H1 (cell line): ENCODE data around the gene RPL19. TPM values are rescaled to one million over a fixed set of nuclear protein-coding genes. Genes with fewer than 3 reads are reported as not detected.

Experiments used
- CTCF ChIA-PET: fragments of 300-600 bp; sonication (Branson Sonifier 250); formaldehyde crosslinking; loops from one replicate; lab custom pipeline; 2021; ENCODE audit not compliant: partially characterized antibody; lab: Charles Lee
- POLR2A ChIA-PET: fragments of 300-600 bp; sonication (Branson Sonifier 250); formaldehyde crosslinking; loops from one replicate; lab custom pipeline; 2021; ENCODE audit warnings: inconsistent platforms; ENCODE audit not compliant: partially characterized antibody; lab: Charles Lee
- DNase-seq, 2 experiments: peaks; one replicate each; pipeline versions ENCODE4 v3.0.0 to v3.0.0-alpha.2; 2010 to 2022; ENCODE audit warnings: low spot score in 2 of 2, low read depth in 1 of 2, mixed read lengths in 1 of 2
- FAIRE-seq: peaks from 2 replicates; lab custom pipeline; 2011; peaks lifted over from hg19 to GRCh38; lab: Jason Lieb, UNC
- H2AFZ ChIP-seq: 2 replicates; pipeline ENCODE4 v1.8.1; 2012; ENCODE audit warnings: low read length, inconsistent platforms
- H2AK5ac ChIP-seq: 2 replicates; pipeline ENCODE4 v1.6.1; 2013; ENCODE audit warnings: low read depth, low read length
- H2BK120ac ChIP-seq: replicated peaks from 2 replicates; pipeline ENCODE3; 2013; ENCODE audit warnings: low read depth, low read length, inconsistent platforms
- H2BK12ac ChIP-seq: 2 replicates; pipeline ENCODE4 v1.6.1; 2013; ENCODE audit warnings: low read depth, low read length
- H2BK15ac ChIP-seq: 2 replicates; pipeline ENCODE4 v1.6.1; 2013; ENCODE audit warnings: low read length
- H2BK20ac ChIP-seq: 2 replicates; pipeline ENCODE4 v1.6.1; 2013; ENCODE audit warnings: low read length
- H2BK5ac ChIP-seq: 2 replicates; pipeline ENCODE4 v1.6.1; 2013; ENCODE audit warnings: low read depth, low read length
- H3K14ac ChIP-seq: 2 replicates; pipeline ENCODE4 v1.6.1; 2013; ENCODE audit warnings: inconsistent platforms; ENCODE audit not compliant: insufficient read length
- H3K18ac ChIP-seq: 2 replicates; pipeline ENCODE4 v1.6.1; 2013; ENCODE audit warnings: low read length; ENCODE audit errors: extremely low read depth
- H3K23ac ChIP-seq: 2 replicates; pipeline ENCODE4 v1.6.1; 2013; ENCODE audit warnings: inconsistent platforms; ENCODE audit not compliant: insufficient read length
- H3K23me2 ChIP-seq: 2 replicates; pipeline ENCODE4 v1.6.1; 2013; ENCODE audit warnings: low read depth, low read length
- H3K27ac ChIP-seq: 2 replicates; pipeline ENCODE4 v1.6.1; 2011; ENCODE audit warnings: low read depth, low read length, inconsistent platforms
- H3K27me3 ChIP-seq, 4 experiments: replicated peaks in 1 of 4; 1 replicate in 1 of 4; 2 replicates in 3 of 4; pipeline versions ENCODE4 v1.6.1 to v1.8.1; 2011 to 2013; ENCODE audit warnings: low read length in 3 of 4, mild to moderate bottlenecking in 3 of 4, inconsistent platforms in 2 of 4, mixed read lengths in 2 of 4, moderate library complexity in 1 of 4; ENCODE audit not compliant: control insufficient read depth in 3 of 4, insufficient read depth in 3 of 4; ENCODE audit errors: extremely low read depth in 1 of 4
- H3K36me3 ChIP-seq, 4 experiments: 2 replicates each; pipeline versions ENCODE4 v1.6.1 to v1.8.1; 2011 to 2013; ENCODE audit warnings: mild to moderate bottlenecking in 4 of 4, low read length in 3 of 4, moderate library complexity in 2 of 4, control low read depth in 1 of 4, inconsistent platforms in 1 of 4; ENCODE audit not compliant: insufficient read depth in 4 of 4, control insufficient read depth in 2 of 4
- H3K4ac ChIP-seq: replicated peaks from 2 replicates; pipeline ENCODE3; 2013; ENCODE audit warnings: low read length, low read depth, mixed read lengths, inconsistent platforms; ENCODE audit not compliant: insufficient read length
- H3K4me1 ChIP-seq, 4 experiments: replicated peaks in 1 of 4; 1 replicate in 1 of 4; 2 replicates in 3 of 4; pipeline versions ENCODE4 v1.6.1 to v1.8.1; 2011 to 2013; ENCODE audit warnings: low read length in 3 of 4, inconsistent platforms in 2 of 4, mixed read lengths in 1 of 4; ENCODE audit not compliant: insufficient read depth in 4 of 4, control insufficient read depth in 3 of 4
- H3K4me2 ChIP-seq, 2 experiments: 2 replicates each; pipeline versions ENCODE4 v1.6.1 to v1.8.1; 2011 to 2013; ENCODE audit warnings: low read depth in 2 of 2, low read length in 2 of 2, control low read depth in 1 of 2, inconsistent platforms in 1 of 2, mild to moderate bottlenecking in 1 of 2; ENCODE audit not compliant: insufficient read depth in 1 of 2
- H3K4me3 ChIP-seq, 4 experiments: fragments of 200-600, 300-600 bp in 1 of 4; sonication (generic), shearing (Covaris generic), sonication (Bioruptor Twin) in 1 of 4; 2 replicates each; pipeline versions ENCODE4 v1.5.1 to v1.8.1; 2011 to 2016; ENCODE audit warnings: low read length in 4 of 4, low read depth in 3 of 4, control low read depth in 2 of 4, inconsistent platforms in 2 of 4, mild to moderate bottlenecking in 2 of 4, mixed read lengths in 1 of 4, moderate library complexity in 1 of 4; ENCODE audit not compliant: insufficient read depth in 2 of 4; ENCODE audit errors: extremely low read depth in 1 of 4
- H3K56ac ChIP-seq: replicated peaks from 2 replicates; pipeline ENCODE3; 2013; ENCODE audit warnings: low read depth, mild to moderate bottlenecking, mixed read lengths, low read length, inconsistent platforms; ENCODE audit not compliant: insufficient read length
- H3K79me1 ChIP-seq: 2 replicates; pipeline ENCODE4 v1.6.1; 2013; ENCODE audit warnings: low read depth, low read length, control low read depth
- H3K79me2 ChIP-seq, 2 experiments: 2 replicates each; pipeline versions ENCODE4 v1.6.1 to v1.8.1; 2012 to 2013; ENCODE audit warnings: low read length in 2 of 2, mild to moderate bottlenecking in 2 of 2, inconsistent platforms in 1 of 2; ENCODE audit not compliant: insufficient read depth in 2 of 2, control insufficient read depth in 1 of 2
- H3K9ac ChIP-seq, 4 experiments: replicated peaks in 1 of 4; 1 replicate in 1 of 4; 2 replicates in 3 of 4; pipeline versions ENCODE4 v1.6.1 to v1.8.1; 2011 to 2013; ENCODE audit warnings: low read depth in 3 of 4, low read length in 3 of 4, control low read depth in 2 of 4, mild to moderate bottlenecking in 2 of 4, moderate library complexity in 2 of 4, inconsistent platforms in 1 of 4; ENCODE audit errors: extremely low read depth in 1 of 4
- H3K9me3 ChIP-seq, 2 experiments: 2 replicates each; pipeline versions ENCODE4 v1.6.1 to v1.8.1; 2012 to 2013; ENCODE audit warnings: mild to moderate bottlenecking in 2 of 2, moderate library complexity in 2 of 2, control low read depth in 1 of 2, inconsistent platforms in 1 of 2, low read depth in 1 of 2, low read length in 1 of 2, mixed read lengths in 1 of 2; ENCODE audit not compliant: insufficient read depth in 2 of 2
- H4K20me1 ChIP-seq, 2 experiments: replicated peaks in 1 of 2; 2 replicates each; pipeline versions ENCODE3 to v1.8.1; 2011 to 2013; ENCODE audit warnings: inconsistent platforms in 2 of 2, low read length in 2 of 2, mild to moderate bottlenecking in 1 of 2; ENCODE audit not compliant: insufficient read depth in 2 of 2, control insufficient read depth in 1 of 2
- H4K5ac ChIP-seq: 2 replicates; pipeline ENCODE4 v1.6.1; 2013; ENCODE audit warnings: low read length, low read depth, mixed read lengths, inconsistent platforms; ENCODE audit not compliant: insufficient read length
- H4K8ac ChIP-seq: 2 replicates; pipeline ENCODE4 v1.8.0; 2013; ENCODE audit warnings: mild to moderate bottlenecking, moderate library complexity, low read length, inconsistent platforms; ENCODE audit not compliant: insufficient read depth; ENCODE audit errors: extremely low read depth
- H4K91ac ChIP-seq: replicated peaks from 2 replicates; pipeline ENCODE3; 2013; ENCODE audit warnings: low read length, mixed read lengths, inconsistent platforms; ENCODE audit not compliant: insufficient read length
- CHD2 ChIP-seq: IDR thresholded peaks from 2 replicates; pipeline ENCODE4 v1.6.1; 2012; ENCODE audit warnings: low read length, improper control_type of control experiment
- CREB1 ChIP-seq: IDR thresholded peaks from 2 replicates; pipeline ENCODE4 v1.6.1; 2012; ENCODE audit warnings: inconsistent platforms
- CTBP2 ChIP-seq: IDR thresholded peaks from 2 replicates; pipeline ENCODE4 v1.7.0; 2011; ENCODE audit warnings: borderline replicate concordance, mild to moderate bottlenecking, moderate library complexity, mixed read lengths, low read length; ENCODE audit not compliant: insufficient read depth, insufficient read length
- E2F6 ChIP-seq: IDR thresholded peaks from 2 replicates; pipeline ENCODE4 v1.6.1; 2012; ENCODE audit warnings: inconsistent platforms
- GABPA ChIP-seq: IDR thresholded peaks from 2 replicates; pipeline ENCODE4 v1.6.1; 2011; ENCODE audit warnings: mild to moderate bottlenecking, low read length, moderate library complexity, borderline replicate concordance; ENCODE audit not compliant: insufficient read depth
- MAX ChIP-seq: IDR thresholded peaks from 2 replicates; pipeline ENCODE4 v1.6.1; 2012; ENCODE audit warnings: inconsistent platforms
- PHF8 ChIP-seq: fragments of 200-600 bp; sonication (generic); conservative IDR thresholded peaks from 2 replicates; pipeline ENCODE4 v1.7.1; 2012; ENCODE audit warnings: low read depth, mild to moderate bottlenecking, inconsistent platforms, low read length, moderate library complexity
- SIX5 ChIP-seq: IDR thresholded peaks from 2 replicates; pipeline ENCODE4 v1.6.1; 2011; ENCODE audit warnings: mild to moderate bottlenecking, low read depth, low read length
- SP1 ChIP-seq: IDR thresholded peaks from 2 replicates; pipeline ENCODE4 v1.6.1; 2011; ENCODE audit warnings: low read depth, low read length
- SP2 ChIP-seq: IDR thresholded peaks from 2 replicates; pipeline ENCODE4 v1.6.1; 2012; ENCODE audit warnings: mild to moderate bottlenecking, low read length, inconsistent platforms
- TAF7 ChIP-seq: optimal IDR thresholded peaks from 2 replicates; pipeline ENCODE3; 2011; ENCODE audit warnings: low read depth, mild to moderate bottlenecking, inconsistent platforms, low read length, moderate library complexity, borderline replicate concordance
- WGBS, 2 experiments: shearing (Covaris generic) in 1 of 2; methylation state at CpG; one replicate each; pipeline versions ENCODE4 v1.1.6 to v1.1.7; 2013 to 2015; ENCODE audit warnings: low lambda C conversion rate in 2 of 2, mixed read lengths in 2 of 2, inconsistent platforms in 1 of 2, low coverage in 1 of 2, missing lambda C conversion rate in 1 of 2; ENCODE audit not compliant: insufficient replicate concordance in 2 of 2, insufficient coverage in 1 of 2, insufficient read length in 1 of 2; ENCODE audit errors: extremely low coverage in 1 of 2, missing lambda C conversion rate in 1 of 2; 5-methylcytosine and 5-hydroxymethylcytosine counted together
- polyA plus RNA-seq, 7 experiments: library from polyadenylated mRNA; depleted of rRNA in 3 of 7; stranded (reverse) in 5 of 7; unstranded in 2 of 7; fragments of >200 nt in 5 of 7; fragments of 200-250 nt in 2 of 7; gene quantifications; 1 replicate in 5 of 7; 2 replicates in 1 of 7; 4 replicates in 1 of 7; pipeline versions ENCODE4 v1.2.1 to v1.2.3, GENCODE V29; 2011 to 2013; ENCODE audit warnings: missing spikeins in 2 of 7, mixed read lengths in 2 of 7
- total RNA-seq: library from RNA; stranded (reverse); fragmentation: NEBNext Ultra II Directional; extraction: Animal tissue kit (Norgen Biotek cat#: 25700); gene quantifications from 2 replicates; pipeline ENCODE4 v1.2.1, GENCODE V29; 2021

The RPL19 gene
- total and polyA plus RNA-seq, 2 of the 8 experiments (the other 6 are each of a cell fraction or from before 2014, with no cell fraction given) = 2,108 to 2,182 TPM

- CTCF ChIA-PET = interaction anchor here (0.6 to 7.8 kb wide), 8 partner anchors 15 to 252 kb away, joined by 3 to 151 read pairs (median 6); partner anchors contain the start of genes ARL5C, LASP1NB and PLXDC1
Measured at GRCh38 chr17:39177256-39177655, 22.8 kb upstream of the RPL19 start.

More at GRCh38 chr17:39177256-39177655, 22.8 kb upstream of the RPL19 start:
- Histone ChIP-seq H2BK12ac (no peak overlapping the region), H4K5ac (no peak overlapping the region), H2AFZ (no peak overlapping the region), H3K4me3 (peak overlapping the region in 1 of 4 experiments; percentile 21; a peak in 1 of 8 replicates), H3K4me1 (peaks cover 0 to 14% (median 10%) of the 10 kb centered on the region in 4 experiments; a peak in 6 of 7 replicates), H2BK15ac (no peak overlapping the region), H4K20me1 (peaks cover 0 to 5% of the 10 kb centered on the region in 2 experiments), H3K56ac (no peak overlapping the region), H3K14ac (no peak overlapping the region), H3K36me3 (peaks cover 3 to 19% (median 5%) of the 10 kb centered on the region in 4 experiments; a peak in 5 of 8 replicates), H3K4ac (no peak overlapping the region), H3K9me3 (no peaks in the 10 kb centered on the region), H4K8ac (no peak overlapping the region), H3K79me1 (no peaks in the 10 kb centered on the region; the same call in 1 of the 2 replicates), H3K27ac (no peak overlapping the region), H3K9ac (no peak overlapping the region), H3K23ac (no peak overlapping the region), H2AK5ac (0 out of 2 replicates have a peak overlapping the region, but pooled peaks have one; percentile 39), H3K4me2 (peak overlapping the region; percentile 34 to 43; a peak in 2 of 4 replicates), H3K27me3 (no peaks in the 10 kb centered on the region), H3K23me2 (no peaks in the 10 kb centered on the region; the same call in 1 of the 2 replicates), H4K91ac (no peak overlapping the region), H2BK5ac (peak overlapping the region; percentile 75; the same call in 1 of the 2 replicates), H2BK20ac (no peak overlapping the region), H2BK120ac (no peak overlapping the region), H3K18ac (no peak overlapping the region), H3K79me2 (no peaks in the 10 kb centered on the region)
- FAIRE-seq = peak; percentile 81
- POLR2A ChIA-PET = interaction anchor here (0.7 to 2.6 kb wide), 11 partner anchors 9 to 224 kb away, joined by 3 to 14 read pairs (median 3); partner anchors contain the start of genes ARL5C, FBXL20 and RPL19
- TF ChIP-seq PHF8 = no peak
- peak; percentile 78 for TF ChIP-seq CREB1
- TF ChIP-seq SP1 = peak; percentile 93
- TF ChIP-seq CTBP2 = no peak
- no peak for TF ChIP-seq SIX5
- peak; percentile 36; the same call in 1 of the 2 replicates for TF ChIP-seq SP2
- no peak for TF ChIP-seq GABPA
- TF ChIP-seq TAF7 = no peak
- peak; percentile 75 for TF ChIP-seq E2F6
- peak; percentile 74 for TF ChIP-seq CHD2
- peak; percentile 61 for TF ChIP-seq MAX
- DNase-seq = peak; percentile 87 to 89
- 45% methylated on average over 12 of the region's 12 CpGs; no CpG with 5 or more reads in 1 of the 2 experiments for WGBS, 2 experiments
